ENCODE data around the gene FGF21. TPM values are rescaled to one million over a fixed set of nuclear protein-coding genes. Genes with fewer than 3 reads are reported as not detected.

Gene FGF21
- total RNA-seq, 4 donors from 2014 or later: not detected

GRCh38 chr19:48750351-48750750 lies 5.0 kb upstream of the FGF21 start:
- H3K4me1 ChIP-seq: peaks cover 0 to 33% (median 10%) of the 10 kb centered on the region in 3 donors
- ATAC-seq: no peak
- peaks cover 83% of the 10 kb centered on the region for H3K27me3 ChIP-seq
- TF ChIP-seq EP300 (IDR thresholded peaks at IDR 0.05) (no peak), CTCF (IDR thresholded peaks at IDR 0.05) (no peak), POLR2AphosphoS5 (IDR thresholded peaks at IDR 0.05) (no peak), POLR2A (IDR thresholded peaks at IDR 0.05) (no peak)
- no peak overlapping the region for H3K27ac ChIP-seq
- H3K9me3 ChIP-seq: no peaks in the 10 kb centered on the region
- no peaks in the 10 kb centered on the region for H3K36me3 ChIP-seq
- 80% methylated on average over 2 of the region's 31 CpGs; no CpG with 5 or more reads in 1 of the 2 donors for WGBS, 2 donors (ENCODE audit: low coverage in 1 of 2)
- H3K4me3 ChIP-seq: no peak overlapping the region

GRCh38 chr19:48750771-48751504 lies 4.4 kb upstream of the FGF21 start:
- peaks cover 77% of the 10 kb centered on the region for H3K27me3 ChIP-seq
- 57 to 69% methylated on average over 5 to 6 of the region's 29 CpGs for WGBS, 2 donors (ENCODE audit: low coverage in 1 of 2)

GRCh38 chr19:48751845-48752495 lies 3.4 kb upstream of the FGF21 start:
- Histone ChIP-seq H3K27me3 (peaks cover 67% of the 10 kb centered on the region), H3K4me1 (peaks cover 0 to 28% (median 10%) of the 10 kb centered on the region in 3 donors), H3K4me3 (peak overlapping the region; percentile 5 to 47), H3K9me3 (no peaks in the 10 kb centered on the region), H3K27ac (peak overlapping the region in 3 of 4 donors; percentile 20 to 66 (median 33)), H3K36me3 (no peaks in the 10 kb centered on the region)
- WGBS, 2 donors (ENCODE audit: low coverage in 1 of 2): 20 to 24% methylated on average over 10 to 14 of the region's 20 CpGs
- no peak for ATAC-seq
- no peak for TF ChIP-seq POLR2A (IDR thresholded peaks at IDR 0.05)
- TF ChIP-seq CTCF (IDR thresholded peaks at IDR 0.05): no peak
- TF ChIP-seq EP300 (IDR thresholded peaks at IDR 0.05): no peak
- TF ChIP-seq POLR2AphosphoS5 (IDR thresholded peaks at IDR 0.05): no peak

More at GRCh38 chr19:48750771-48751504, 4.4 kb upstream of the FGF21 start:
- no peak for ATAC-seq
- Histone ChIP-seq H3K27ac (no peak overlapping the region), H3K4me3 (peak overlapping the region in 1 of 2 donors; percentile 47), H3K9me3 (no peaks in the 10 kb centered on the region), H3K36me3 (no peaks in the 10 kb centered on the region), H3K4me1 (peaks cover 0 to 33% (median 10%) of the 10 kb centered on the region in 3 donors)
- TF ChIP-seq POLR2A (IDR thresholded peaks at IDR 0.05): no peak
- no peak for TF ChIP-seq EP300 (IDR thresholded peaks at IDR 0.05)
- no peak for TF ChIP-seq CTCF (IDR thresholded peaks at IDR 0.05)
- no peak for TF ChIP-seq POLR2AphosphoS5 (IDR thresholded peaks at IDR 0.05)

GRCh38 chr19:48752496-48753365 lies 2.6 kb upstream of the FGF21 start, which contains the start of gene FUT1:
Gene FUT1, minus strand, starts transcription at chr19:48752641. Its CDS starts 1,360 bp downstream, at chr19:48751281.
- H3K27me3 ChIP-seq: peaks cover 60% of the 10 kb centered on the region
- H3K27ac ChIP-seq: peak within 1 kb of the TSS in 3 of 4 donors; percentile 20 to 66 (median 33)
- peak within 1 kb of the TSS; percentile 5 to 47 for H3K4me3 ChIP-seq
- H3K36me3 ChIP-seq: no peaks in the 10 kb centered on the region
- WGBS, 2 donors (ENCODE audit: low coverage in 1 of 2): 0 to 4% methylated on average over 5 to 6 of the region's 73 CpGs
- peak; percentile 81 for ATAC-seq
- H3K4me1 ChIP-seq: peaks cover 0 to 22% (median 10%) of the 10 kb centered on the region in 3 donors
- TF ChIP-seq EP300 (IDR thresholded peaks at IDR 0.05): no peak
- no peak for TF ChIP-seq POLR2AphosphoS5 (IDR thresholded peaks at IDR 0.05)
- no peak for TF ChIP-seq POLR2A (IDR thresholded peaks at IDR 0.05)
- no peak for TF ChIP-seq CTCF (IDR thresholded peaks at IDR 0.05)
- no peaks in the 10 kb centered on the region for H3K9me3 ChIP-seq

Data from gastroesophageal sphincter (tissue), 4 donors.